A172 (cell line): ENCODE results near the gene KIF1A. TPM values are rescaled to one million over a fixed set of nuclear protein-coding genes. Genes with fewer than 3 reads are reported as not detected.
"Not testable (repeated sequence)": the region's sequence is repeated elsewhere in the genome, so short reads cannot be mapped to it uniquely, and the experiment has no call there.

Source experiments
- DNase-seq: peaks from one replicate; pipeline ENCODE4 v3.0.0-alpha.2; 2015; ENCODE audit warnings: low spot score
- total RNA-seq: library from RNA; depleted of rRNA; stranded (reverse); fragments of >200 nt; shearing (Covaris generic); gene quantifications from 2 replicates; pipeline ENCODE4 v1.2.3, GENCODE V29; 2014

KIF1A gene
- total RNA-seq, 1 experiment from 2014 or later, result 6.4 TPM

GRCh38 chr2:240687045-240687740, 132.8 kb downstream of the KIF1A start:
- no peak for DNase-seq

DNA sequence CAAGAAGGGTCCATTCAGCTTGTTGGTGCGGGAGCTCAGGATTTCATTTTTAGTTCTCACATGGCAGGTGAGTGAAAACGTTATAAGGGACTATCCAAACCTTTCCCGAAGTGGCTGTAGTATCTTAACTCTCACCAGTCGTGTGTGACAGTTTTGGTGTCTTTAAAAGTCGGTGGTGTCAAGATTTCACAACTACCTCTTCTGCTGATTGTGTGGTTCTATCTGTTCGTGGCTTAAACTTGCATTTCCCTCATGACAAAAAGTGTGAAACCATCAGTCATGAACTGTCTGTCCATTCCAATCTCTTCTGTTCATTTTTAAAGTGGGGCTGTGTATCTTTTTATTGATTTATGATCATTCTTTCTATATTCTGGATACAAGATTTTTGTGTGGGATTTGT, 133.6 kb downstream of the KIF1A start:
- no peak for DNase-seq

GRCh38 chr2:240685771-240686371, 134.1 kb downstream of the KIF1A start:
- no peak for DNase-seq

DNA sequence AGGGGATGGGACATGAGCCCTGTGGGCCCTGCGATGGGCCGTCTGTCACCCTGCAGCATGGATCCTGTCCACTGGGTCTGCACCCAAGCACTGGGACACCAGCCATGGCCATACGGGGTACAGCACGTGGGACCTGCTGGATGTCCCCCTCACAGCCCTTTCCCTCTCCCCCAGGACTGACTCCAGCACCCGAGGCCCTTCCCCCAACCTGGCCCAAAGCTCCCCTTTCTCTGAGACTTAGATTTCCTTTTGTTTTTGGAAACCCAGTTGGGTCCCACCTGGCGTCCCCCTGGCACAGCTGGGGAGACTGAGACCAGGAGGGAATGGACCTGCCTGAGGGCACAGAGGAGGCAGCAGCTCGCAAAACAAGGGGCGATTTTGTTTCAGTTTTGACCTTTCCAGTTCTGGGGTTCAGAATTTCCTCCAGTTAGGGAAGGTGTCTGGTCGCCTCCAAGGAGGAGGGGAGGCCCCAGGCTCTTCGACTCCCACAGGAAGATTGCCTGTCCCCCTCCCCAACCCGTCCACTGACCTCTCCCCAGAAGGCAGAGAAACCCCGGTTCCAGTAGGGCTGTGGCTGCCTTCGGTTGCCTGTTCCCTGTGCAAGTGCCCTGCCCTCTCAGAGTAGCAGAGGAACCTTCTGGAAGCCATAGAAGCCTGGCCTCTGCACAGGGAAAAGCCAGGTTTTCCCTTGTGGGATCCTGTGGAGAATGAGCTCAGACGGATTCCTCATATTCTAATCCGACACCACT, 135.9 kb downstream of the KIF1A start:
- not testable (repeated sequence) for DNase-seq

DNA sequence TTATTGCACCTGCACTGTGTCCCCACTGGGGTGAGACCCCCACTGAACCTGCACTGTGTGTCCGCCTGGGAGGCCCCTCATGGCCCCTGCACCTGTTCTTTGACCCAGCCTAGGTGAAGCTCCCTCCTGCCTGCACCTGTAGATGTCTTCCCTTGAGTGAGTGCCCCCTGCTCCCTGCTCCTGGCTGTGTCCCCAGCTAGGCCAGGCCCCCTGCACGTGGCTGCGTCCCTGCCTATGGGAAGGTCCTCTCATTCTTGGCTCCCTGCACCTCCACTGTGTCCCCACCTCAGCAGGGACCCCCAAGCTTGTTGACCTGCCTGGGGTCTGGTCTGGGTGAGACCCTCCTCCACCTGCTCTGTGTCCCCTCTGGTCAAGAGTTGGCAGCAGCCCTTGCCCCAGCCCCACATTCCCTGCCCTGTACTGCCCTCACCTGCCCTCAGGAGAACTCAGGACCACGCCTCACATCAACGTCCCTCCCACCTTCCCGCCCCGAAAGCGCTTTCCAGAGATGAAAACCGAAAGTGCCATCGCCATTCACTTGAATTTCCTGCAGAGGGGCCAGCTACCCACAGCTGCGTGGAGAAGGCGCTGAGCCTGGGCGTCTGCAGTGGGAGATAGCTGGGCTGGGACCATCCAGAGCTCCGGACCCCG, 136.6 kb downstream of the KIF1A start:
- DNase-seq, result not testable (repeated sequence)

DNA sequence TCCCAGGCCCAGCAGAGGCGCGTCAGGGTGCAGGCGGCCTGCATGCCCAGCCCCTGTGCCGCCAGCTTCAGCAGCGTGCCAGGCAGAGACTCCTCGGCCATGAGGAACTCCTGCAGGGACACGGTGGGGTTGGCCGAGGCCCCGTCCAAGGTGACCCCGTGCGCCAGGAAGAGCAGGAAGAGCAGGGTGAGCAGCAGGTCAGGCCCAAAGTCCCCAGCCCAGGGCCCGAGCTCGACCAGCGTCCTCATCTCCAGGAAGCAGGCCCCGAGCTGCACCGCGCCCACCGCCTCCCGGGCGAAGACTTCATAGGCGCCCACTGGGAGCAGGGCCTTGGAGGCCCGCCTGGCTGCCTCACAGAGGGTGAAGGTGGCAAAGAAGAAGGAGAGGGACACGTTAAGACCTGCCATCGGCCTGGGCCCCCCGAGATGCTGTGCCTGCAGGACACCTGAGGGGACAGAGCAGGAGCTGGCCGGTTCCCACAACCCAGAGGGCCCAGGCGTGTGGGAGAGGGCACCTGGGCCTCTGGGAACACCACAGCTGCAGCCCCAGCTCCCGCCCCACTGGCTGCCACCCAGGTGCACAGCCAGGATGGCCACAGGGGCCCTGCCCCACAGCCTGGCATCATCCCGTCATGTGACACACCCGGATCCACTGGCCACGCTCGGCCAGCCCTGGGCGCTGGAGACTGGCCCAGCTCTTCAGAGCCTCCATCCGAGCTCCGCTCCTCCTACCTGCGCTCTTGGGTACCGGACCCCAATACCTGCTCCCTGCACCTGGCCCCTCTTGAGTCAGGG, 137.4 kb downstream of the KIF1A start, which contains the start of gene AQP12B:
TSS of gene AQP12B (minus strand) at position 455 of the 794 bp plus-strand sequence. CDS start at position 407, 48 bp downstream.
- not testable (repeated sequence) for DNase-seq

GRCh38 chr2:240680185-240680584, 139.8 kb downstream of the KIF1A start:
- DNase-seq, result not testable (repeated sequence)

DNA sequence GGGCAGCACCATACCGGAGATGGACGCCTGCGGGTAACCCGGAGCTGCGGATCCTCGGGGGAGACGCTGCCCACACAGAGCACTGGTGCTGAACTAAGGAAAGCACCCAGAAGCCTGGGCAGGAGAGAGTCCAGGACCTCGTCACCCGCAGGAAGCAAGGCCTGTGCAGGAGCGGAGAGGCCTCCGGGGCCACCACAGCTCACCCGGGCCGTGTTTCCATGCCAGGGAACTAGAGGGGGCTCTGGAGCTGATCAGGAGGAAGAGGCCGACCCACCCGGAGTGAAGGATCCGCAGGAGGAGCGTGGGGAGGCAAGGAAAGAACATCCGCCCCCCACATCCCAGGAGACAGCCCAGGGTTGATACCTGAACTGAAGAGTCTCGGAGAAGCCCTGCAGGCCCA, 141.1 kb downstream of the KIF1A start:
- not testable (repeated sequence) for DNase-seq

- DNase-seq, result not testable (repeated sequence)
Measured at GRCh38 chr2:240678043-240678442, 142.0 kb downstream of the KIF1A start.

- DNase-seq, result not testable (repeated sequence)
Measured at GRCh38 chr2:240675345-240675744, 144.7 kb downstream of the KIF1A start.

GRCh38 chr2:240674461-240675184, 145.4 kb downstream of the KIF1A start:
- not testable (repeated sequence) for DNase-seq

GRCh38 chr2:240672701-240673190, 147.3 kb downstream of the KIF1A start:
- DNase-seq, result no peak

DNA sequence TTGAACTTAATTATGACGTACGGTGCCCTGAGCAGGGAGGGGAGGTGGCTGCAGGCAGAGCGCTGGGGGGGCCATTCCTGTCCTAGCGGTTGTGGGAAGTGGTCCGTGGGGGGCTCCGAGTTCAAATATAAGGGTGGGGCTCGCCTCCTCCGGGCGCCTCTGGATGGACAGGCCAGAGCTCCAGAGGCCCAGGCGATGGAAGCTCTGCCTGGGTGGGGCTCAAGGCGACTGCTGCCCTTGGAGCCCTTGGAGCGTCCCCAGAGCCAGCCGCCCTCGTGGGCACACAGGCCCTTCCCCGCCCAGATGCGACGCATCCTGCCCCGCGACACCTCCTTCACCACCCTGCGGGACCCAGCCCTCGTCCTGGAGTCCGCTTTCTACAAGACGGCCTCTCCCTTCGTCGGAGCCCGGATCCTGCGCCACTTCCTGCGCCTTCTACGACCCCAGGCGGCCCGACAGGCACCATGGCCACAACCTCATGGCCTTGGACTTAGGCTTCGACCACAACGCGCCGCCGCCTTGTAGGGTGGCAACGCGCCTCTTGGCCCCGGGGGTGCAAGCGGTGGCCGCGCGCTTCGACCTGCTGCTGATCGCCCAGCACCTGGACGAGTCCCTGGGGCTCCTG, 147.8 kb downstream of the KIF1A start:
- no peak for DNase-seq

GRCh38 chr2:240670950-240671349, 149.1 kb downstream of the KIF1A start:
- no peak for DNase-seq

GRCh38 chr2:240670402-240670801, 149.6 kb downstream of the KIF1A start:
- no peak for DNase-seq

- no peak for DNase-seq
Measured at GRCh38 chr2:240664622-240665021, 155.4 kb downstream of the KIF1A start.
